GM12874 (cell line): ENCODE results near the gene IGLON5.

Source experiments
- TF ChIP-seq, protein P1 (sequence below): IDR thresholded peaks from 2 replicates; pipeline ENCODE4 v1.5.1; 2011; ENCODE audit warnings: low read depth, mild to moderate bottlenecking, control low read depth, low read length, moderate library complexity; ENCODE audit not compliant: insufficient read depth

IGLON5 gene

DNA sequence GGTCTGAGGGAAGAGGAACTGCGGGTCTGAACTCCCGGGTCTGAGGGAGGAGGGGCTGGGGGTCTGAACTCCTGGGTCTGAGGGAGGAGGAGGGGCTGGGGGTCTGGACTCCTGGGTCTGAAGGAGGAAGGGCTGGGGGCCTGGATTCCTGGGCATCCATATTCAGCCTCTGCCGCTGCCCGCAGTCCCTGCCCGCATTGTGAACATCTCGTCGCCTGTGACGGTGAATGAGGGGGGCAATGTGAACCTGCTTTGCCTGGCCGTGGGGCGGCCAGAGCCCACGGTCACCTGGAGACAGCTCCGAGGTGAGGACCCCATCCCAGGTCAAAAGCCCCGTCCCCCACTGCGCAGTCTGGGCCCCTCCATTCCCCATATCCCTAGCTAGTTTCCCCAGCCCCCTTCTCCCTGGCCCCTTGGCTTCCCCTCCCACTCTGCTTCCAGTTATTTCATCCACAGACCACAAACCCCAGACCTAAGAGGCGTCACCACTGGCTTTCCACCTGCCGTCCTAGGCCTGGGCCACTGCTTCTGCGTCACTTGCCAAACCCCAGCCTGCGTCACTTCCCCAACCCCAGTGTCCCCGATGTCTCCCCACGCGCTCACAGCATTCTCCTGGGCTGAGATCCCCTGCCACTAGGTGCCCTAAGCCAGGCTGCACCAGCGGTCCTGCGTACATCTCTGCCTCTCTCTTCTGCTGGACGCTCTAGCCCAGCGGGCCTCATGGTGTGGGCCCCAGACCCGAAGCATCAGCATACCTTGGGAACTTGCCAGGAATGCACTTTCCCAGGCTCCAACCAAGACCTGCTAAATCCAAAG, 13.9 kb downstream of the IGLON5 start:
- TF ChIP-seq, protein P1, sequence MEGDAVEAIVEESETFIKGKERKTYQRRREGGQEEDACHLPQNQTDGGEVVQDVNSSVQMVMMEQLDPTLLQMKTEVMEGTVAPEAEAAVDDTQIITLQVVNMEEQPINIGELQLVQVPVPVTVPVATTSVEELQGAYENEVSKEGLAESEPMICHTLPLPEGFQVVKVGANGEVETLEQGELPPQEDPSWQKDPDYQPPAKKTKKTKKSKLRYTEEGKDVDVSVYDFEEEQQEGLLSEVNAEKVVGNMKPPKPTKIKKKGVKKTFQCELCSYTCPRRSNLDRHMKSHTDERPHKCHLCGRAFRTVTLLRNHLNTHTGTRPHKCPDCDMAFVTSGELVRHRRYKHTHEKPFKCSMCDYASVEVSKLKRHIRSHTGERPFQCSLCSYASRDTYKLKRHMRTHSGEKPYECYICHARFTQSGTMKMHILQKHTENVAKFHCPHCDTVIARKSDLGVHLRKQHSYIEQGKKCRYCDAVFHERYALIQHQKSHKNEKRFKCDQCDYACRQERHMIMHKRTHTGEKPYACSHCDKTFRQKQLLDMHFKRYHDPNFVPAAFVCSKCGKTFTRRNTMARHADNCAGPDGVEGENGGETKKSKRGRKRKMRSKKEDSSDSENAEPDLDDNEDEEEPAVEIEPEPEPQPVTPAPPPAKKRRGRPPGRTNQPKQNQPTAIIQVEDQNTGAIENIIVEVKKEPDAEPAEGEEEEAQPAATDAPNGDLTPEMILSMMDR = no peak

DNA sequence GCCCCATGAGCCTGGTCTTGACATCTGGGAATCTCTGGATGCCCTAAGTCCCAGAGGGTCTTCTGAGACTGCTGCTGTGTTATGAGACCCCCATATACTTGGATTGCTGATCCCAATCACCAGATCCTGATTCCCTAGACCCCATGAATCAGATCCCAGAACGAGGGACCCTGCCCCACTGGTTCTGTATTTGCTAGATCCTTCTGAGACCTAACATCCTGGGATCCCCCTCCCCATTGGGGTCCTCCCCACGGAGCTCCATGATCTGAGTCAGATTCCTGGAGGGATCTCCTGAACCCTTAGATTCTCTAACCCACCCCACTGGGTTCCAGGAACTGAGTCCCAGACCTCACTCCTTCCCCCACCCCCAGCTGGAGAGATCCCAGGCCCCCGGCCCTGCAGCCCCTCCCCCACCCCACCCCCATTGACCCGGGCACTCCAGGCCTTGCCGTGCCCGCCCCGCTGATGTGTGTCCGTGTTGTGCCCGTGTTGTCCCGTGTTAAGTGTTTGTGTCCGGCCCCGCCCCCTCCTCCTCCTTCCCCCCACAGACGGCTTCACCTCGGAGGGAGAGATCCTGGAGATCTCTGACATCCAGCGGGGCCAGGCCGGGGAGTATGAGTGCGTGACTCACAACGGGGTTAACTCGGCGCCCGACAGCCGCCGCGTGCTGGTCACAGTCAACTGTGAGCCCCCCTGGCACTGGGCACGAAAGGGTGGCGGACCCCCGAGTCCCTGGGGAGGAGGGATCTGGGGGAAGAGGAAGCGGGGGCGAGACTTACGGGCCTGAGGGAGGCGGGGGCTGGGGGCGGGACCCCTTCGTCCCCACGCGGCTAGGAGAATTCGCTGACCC, 15.0 kb downstream of the IGLON5 start:
- TF ChIP-seq, protein P1 = no peak

DNA sequence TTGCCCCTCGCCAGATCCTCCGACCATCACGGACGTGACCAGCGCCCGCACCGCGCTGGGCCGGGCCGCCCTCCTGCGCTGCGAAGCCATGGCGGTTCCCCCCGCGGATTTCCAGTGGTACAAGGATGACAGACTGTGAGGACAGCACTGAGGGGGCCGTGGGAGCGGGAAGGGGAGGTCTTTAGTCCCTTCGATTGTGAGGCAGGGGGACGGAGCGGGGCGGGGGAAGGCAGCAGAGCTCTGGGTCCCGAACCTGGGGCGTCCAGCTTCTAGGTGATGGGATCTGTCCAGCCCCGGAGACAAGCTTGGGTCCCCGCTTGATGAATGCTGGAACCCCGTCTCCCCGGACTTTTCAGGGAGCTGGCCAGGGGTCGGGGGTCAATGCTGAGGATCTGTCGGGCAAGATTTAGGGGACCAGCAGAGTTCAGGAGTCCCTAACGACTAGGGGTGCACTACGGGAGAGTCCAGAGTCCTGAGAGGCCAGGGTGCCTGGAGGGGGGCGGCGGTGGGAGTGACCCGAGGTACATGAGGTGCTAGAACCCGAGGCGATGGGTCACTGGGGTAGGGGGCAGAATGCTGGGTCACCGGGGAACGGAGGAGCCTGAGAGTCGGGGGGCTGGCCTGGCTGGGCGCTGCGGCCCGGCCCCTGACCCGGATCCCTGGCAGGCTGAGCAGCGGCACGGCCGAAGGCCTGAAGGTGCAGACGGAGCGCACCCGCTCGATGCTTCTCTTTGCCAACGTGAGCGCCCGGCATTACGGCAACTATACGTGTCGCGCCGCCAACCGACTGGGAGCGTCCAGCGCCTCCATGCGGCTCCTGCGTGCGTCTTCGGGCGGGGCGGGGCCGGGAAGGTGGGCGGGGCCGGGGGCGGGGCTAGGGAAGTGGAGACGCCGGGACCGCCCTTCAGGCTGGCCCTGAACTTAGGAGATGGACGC, 15.9 kb downstream of the IGLON5 start:
- TF ChIP-seq, protein P1 = peak; percentile 13; the same call in 1 of the 2 replicates

DNA sequence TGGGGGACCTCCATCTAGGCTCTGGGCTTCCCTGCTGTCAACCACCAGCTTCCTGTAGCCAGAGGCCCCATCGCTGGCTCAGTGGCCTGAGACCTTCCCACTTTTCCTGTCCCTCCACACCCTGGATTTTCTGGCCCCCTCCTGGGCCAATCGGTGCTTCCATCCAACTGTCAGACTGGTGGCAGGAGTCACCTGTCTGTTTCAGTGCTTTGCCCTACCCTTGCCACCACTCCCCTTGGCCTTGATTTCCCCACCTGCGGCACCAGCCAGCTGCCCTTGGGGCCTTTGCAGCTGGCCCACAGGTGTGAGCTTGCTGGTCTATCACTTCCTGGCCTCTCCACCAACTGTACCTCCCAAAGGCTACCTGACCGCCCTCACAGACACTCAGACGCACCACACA, 18.0 kb downstream of the IGLON5 start:
- TF ChIP-seq, protein P1 = no peak

DNA sequence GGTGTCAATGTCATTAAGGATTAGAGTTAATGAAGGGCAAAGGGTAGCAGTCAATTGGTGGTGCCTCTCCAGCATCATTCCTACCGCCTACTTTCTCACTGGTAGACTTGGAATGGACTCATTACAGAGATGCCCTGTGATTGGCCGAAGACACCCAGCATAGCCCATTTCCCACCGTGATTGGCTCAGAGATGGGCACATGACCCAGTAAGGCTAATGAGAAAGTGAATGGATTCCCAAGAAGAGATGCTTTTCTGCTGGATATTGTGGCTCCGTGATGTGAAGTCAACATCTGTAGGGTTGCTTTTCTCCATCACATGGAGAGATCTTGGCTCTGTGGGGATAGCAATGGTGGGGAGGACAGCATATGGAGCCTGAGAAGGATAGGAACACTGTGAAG, 18.9 kb downstream of the IGLON5 start:
- TF ChIP-seq, protein P1 = no peak

DNA sequence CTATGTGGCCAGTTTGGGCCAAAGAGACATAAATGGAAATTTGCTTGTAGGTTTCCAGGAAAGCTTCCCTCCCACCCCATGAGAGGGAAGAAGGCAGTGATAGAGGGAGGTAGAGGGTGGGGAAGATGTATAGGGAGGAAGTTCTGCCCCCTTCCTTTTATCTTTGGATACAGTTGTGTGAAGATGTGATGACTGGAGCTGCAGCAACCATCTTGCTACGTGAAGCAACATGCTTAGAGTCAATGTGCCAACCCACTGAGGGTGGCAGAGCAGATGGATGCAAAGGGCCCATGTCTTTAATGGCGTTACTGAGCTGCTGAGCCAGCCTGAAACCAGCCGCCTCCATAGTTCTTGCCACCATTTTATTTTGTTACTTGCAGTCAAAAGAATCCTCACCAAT, 19.7 kb downstream of the IGLON5 start:
- TF ChIP-seq, protein P1 = no peak
